Osteoblast (primary cell): ENCODE data around the gene KREMEN1. TPM values are rescaled to one million over a fixed set of nuclear protein-coding genes. Genes with fewer than 3 reads are reported as not detected.

Experiments used
- DNase-seq: peaks from one replicate; pipeline ENCODE4 v3.0.0; 2011; ENCODE audit warnings: low spot score, mixed read lengths; ENCODE audit not compliant: insufficient read length; ENCODE audit errors: missing footprints
- H2AFZ ChIP-seq: 2 replicates; pipeline ENCODE4 v1.6.0; 2011; ENCODE audit warnings: mild to moderate bottlenecking, low read length
- H3K27ac ChIP-seq: 2 replicates; pipeline ENCODE4 v1.5.1; 2011; ENCODE audit warnings: mild to moderate bottlenecking, low read depth, low read length, moderate library complexity
- H3K27me3 ChIP-seq: 2 replicates; pipeline ENCODE4 v1.6.0; 2012; ENCODE audit warnings: mild to moderate bottlenecking, control low read depth, inconsistent platforms, low read length, moderate library complexity; ENCODE audit not compliant: insufficient read depth
- H3K36me3 ChIP-seq: 2 replicates; pipeline ENCODE4 v1.5.1; 2011; ENCODE audit warnings: mild to moderate bottlenecking, low read length, control low read depth, moderate library complexity; ENCODE audit not compliant: insufficient read depth
- H3K4me1 ChIP-seq: 2 replicates; pipeline ENCODE4 v1.5.1; 2011; ENCODE audit warnings: mild to moderate bottlenecking, low read length, control low read depth, moderate library complexity; ENCODE audit not compliant: insufficient read depth
- H3K4me2 ChIP-seq: 2 replicates; pipeline ENCODE4 v1.6.0; 2011; ENCODE audit warnings: mild to moderate bottlenecking, low read length; ENCODE audit not compliant: insufficient read depth
- H3K4me3 ChIP-seq: fragments of 200-600 bp; sonication (generic); 3 replicates; pipeline ENCODE4 v1.5.1; 2012; ENCODE audit warnings: mild to moderate bottlenecking, low read length, inconsistent platforms; ENCODE audit not compliant: insufficient read depth
- H3K79me2 ChIP-seq: 2 replicates; pipeline ENCODE4 v1.6.0; 2012; ENCODE audit warnings: mild to moderate bottlenecking, low read length, control low read depth, inconsistent platforms; ENCODE audit not compliant: insufficient read depth
- H3K9me3 ChIP-seq: 2 replicates; pipeline ENCODE4 v1.5.1; 2011; ENCODE audit warnings: low read depth, low read length, control low read depth
- H4K20me1 ChIP-seq: 2 replicates; pipeline ENCODE4 v1.6.0; 2012; ENCODE audit warnings: mild to moderate bottlenecking, low read length, control low read depth; ENCODE audit not compliant: insufficient read depth
- total RNA-seq: library from RNA; depleted of rRNA; stranded (reverse); fragments of >200 nt; gene quantifications from 2 replicates; pipeline ENCODE4 v1.2.3, GENCODE V29; 2012
- TF ChIP-seq, protein P1 (sequence below): IDR thresholded peaks from 2 replicates; pipeline ENCODE4 v1.5.1; 2011; ENCODE audit warnings: mild to moderate bottlenecking, low read depth, low read length, moderate library complexity; ENCODE audit errors: extremely low read depth

KREMEN1 gene
- total RNA-seq, 1 donor, result 6.5 TPM

GRCh38 chr22:29093030-29093429 is 20.2 kb downstream of the KREMEN1 start:
- Histone ChIP-seq H3K27me3 (no peaks in the 10 kb centered on the region), H3K4me1 (peaks cover 15% of the 10 kb centered on the region), H3K9me3 (no peaks in the 10 kb centered on the region), H3K36me3 (no peaks in the 10 kb centered on the region), H4K20me1 (no peaks in the 10 kb centered on the region), H2AFZ (no peak overlapping the region), H3K4me2 (no peak overlapping the region), H3K27ac (no peak overlapping the region), H3K4me3 (no peak overlapping the region), H3K79me2 (no peaks in the 10 kb centered on the region)
- no peak for DNase-seq
- TF ChIP-seq, protein P1, sequence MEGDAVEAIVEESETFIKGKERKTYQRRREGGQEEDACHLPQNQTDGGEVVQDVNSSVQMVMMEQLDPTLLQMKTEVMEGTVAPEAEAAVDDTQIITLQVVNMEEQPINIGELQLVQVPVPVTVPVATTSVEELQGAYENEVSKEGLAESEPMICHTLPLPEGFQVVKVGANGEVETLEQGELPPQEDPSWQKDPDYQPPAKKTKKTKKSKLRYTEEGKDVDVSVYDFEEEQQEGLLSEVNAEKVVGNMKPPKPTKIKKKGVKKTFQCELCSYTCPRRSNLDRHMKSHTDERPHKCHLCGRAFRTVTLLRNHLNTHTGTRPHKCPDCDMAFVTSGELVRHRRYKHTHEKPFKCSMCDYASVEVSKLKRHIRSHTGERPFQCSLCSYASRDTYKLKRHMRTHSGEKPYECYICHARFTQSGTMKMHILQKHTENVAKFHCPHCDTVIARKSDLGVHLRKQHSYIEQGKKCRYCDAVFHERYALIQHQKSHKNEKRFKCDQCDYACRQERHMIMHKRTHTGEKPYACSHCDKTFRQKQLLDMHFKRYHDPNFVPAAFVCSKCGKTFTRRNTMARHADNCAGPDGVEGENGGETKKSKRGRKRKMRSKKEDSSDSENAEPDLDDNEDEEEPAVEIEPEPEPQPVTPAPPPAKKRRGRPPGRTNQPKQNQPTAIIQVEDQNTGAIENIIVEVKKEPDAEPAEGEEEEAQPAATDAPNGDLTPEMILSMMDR, result no peak

DNA sequence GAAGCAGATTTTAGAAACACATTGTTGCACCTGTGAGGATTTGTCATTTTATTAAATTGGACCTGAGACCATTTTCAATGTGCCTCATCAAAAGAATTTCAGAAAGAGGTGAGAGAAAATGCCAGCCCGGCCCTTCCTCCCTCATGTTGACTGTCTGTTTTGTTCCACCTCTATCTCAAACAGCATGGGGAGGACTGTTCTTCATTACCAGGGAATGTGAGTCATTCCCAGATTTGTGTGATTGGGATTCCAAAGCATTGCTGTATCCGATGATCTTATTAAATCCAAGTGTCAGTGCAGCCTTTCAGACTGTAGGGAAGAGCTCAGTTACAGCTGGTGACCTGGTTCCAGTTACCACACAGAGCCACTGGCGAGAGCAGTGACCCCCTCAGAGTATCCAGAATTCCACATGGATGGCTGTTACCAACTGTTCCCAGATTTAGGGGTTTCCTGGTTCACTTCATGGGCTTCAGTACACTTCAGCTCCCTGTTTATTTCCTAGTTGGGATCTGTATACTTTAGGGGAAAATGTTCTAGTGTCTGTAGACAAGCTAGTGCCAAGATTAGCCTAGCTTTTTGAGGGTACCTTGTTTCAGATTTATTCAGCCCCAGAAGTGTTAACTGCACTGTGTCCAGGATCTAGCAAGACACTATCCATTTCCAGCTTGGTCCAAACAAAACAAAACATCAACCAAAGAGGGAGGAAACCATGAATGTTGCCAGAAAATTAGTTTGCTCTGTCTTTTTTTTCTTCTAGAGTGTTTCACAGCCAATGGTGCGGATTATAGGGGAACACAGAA is 20.9 kb downstream of the KREMEN1 start:
- Histone ChIP-seq H3K4me3 (peak overlapping the region; percentile 21), H2AFZ (peak overlapping the region; percentile 6), H3K79me2 (no peaks in the 10 kb centered on the region)

DNA sequence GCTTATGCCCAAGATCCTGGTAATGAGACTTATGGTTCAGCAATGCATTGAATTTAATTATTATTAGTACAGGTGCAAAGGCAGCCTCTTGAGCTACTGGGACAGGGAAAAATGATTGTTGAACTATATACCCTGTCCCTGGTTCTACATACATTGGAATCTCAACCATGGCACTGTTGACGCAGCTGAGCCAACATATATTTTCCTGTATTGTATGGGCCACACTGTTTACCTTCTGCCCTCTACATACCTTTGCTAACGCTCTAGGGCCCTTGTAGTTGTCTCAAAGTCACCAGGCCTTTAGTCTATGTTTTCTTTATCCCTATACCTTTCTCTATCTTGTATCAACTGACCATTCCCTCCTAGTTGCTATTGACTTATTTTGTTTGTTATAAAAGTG is 22.6 kb downstream of the KREMEN1 start:
- Histone ChIP-seq H3K27me3 (no peaks in the 10 kb centered on the region), H3K36me3 (no peaks in the 10 kb centered on the region), H3K4me1 (peaks cover 15% of the 10 kb centered on the region), H3K79me2 (no peaks in the 10 kb centered on the region), H3K9me3 (no peaks in the 10 kb centered on the region), H2AFZ (no peak overlapping the region), H4K20me1 (no peaks in the 10 kb centered on the region), H3K4me2 (no peak overlapping the region), H3K4me3 (no peak overlapping the region), H3K27ac (no peak overlapping the region)
- DNase-seq, result no peak
- TF ChIP-seq, protein P1, result no peak

More for the DNA sequence above, 20.9 kb downstream of the KREMEN1 start:
- DNase-seq, result peak; percentile 88
- no peaks in the 10 kb centered on the region for H3K36me3 ChIP-seq
- H3K27me3 ChIP-seq, result no peaks in the 10 kb centered on the region
- H3K27ac ChIP-seq, result no peak overlapping the region
- no peaks in the 10 kb centered on the region for H3K9me3 ChIP-seq
- H4K20me1 ChIP-seq, result no peaks in the 10 kb centered on the region
- TF ChIP-seq, protein P1, result no peak
- H3K4me1 ChIP-seq, result peaks cover 15% of the 10 kb centered on the region
- peak overlapping the region; percentile 36 for H3K4me2 ChIP-seq
